COLO668 (cell line): Measurements from ENCODE around the gene SETD2.
"Not testable (repeated sequence)": the region's sequence is repeated elsewhere in the genome, so short reads cannot be mapped to it uniquely, and the experiment has no call there.

Experiments used
- DNase-seq: peaks from one replicate; lab custom pipeline; 2025; ENCODE audit not compliant: unreplicated experiment; lab: John Stamatoyannopoulos, UW

Gene SETD2

DNA sequence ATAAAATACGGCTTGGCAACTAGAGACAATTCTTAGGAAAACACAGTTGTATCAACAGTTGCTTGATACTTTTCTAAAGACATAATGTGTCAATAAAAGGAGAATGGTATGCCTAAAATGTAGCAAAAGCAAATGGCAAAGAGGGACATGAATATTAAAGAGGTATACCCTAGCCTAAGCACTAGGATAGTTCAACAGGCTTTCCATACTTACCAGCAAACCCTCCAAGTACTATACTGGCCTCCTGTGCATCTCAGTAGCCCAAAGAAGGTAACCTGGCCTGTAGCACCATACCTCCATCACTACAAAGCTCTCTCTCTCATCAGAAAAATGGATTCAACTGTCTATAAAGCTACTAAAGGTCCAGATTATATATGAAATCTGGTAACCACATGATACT is 7.5 kb downstream of the SETD2 start:
- no peak for DNase-seq

DNA sequence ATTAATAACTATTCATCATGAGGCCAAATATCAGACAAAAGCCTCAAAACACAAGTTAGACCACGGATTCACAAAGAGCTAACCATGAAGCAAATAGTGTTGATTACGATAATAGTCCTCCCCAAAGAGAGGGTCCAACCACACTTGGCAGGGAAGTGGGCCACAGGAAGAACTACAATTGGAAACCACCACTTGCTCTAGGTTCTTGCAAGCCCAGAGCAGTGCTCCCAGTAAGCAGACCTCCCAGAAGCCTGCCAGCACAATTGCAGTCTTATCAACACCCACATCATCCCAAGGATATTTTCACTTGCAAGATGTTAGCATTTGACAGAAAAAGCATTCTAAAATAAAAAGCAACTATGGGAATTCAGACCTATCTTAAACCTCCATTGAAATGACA is 11.3 kb downstream of the SETD2 start:
- DNase-seq: no peak

DNA sequence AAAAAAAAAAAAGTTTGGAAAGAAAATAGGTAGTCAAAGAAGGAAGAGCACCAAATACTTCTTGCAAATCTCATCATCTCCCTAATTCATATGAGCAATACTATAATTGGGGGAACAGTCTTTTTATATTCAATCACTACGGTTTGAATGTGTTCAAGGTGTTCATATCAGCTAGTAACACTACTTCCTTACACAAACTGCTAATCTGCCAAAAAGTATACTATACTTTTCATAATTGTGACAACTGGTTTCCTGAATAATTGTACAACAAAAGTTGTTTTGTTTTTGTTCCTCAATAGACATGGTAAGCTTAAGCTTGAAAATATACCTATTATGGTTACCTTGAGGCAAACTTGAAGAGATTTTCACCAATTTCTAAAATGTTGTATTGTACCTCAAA is 12.1 kb downstream of the SETD2 start:
- no peak for DNase-seq

DNA sequence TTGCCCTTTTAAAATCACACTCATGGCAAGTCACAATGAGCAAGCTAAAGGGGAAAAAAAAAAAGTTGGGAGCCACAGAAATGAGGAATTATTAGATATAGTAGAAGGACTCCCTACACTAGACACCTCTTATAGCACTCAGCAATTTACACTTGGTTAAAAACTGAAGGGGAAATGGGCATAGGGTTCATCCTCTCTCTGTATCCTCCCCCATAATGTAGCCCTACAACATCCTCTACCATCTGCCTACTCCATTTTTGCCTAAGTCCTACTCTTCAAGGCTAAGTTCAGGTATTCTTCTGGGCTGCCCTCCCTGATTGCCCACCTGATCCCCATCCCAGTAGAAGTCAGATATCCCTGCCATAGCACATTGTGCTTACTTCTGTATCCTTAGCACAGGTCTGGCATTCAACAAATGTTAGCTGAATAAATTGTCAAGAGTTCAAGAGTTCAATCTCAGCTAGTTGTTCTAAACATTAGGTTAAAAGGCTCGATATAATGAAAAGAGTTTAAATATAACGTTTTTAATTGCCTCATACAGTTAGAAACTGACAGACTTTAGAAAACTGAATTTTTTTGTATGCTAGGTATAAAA is 14.5 kb downstream of the SETD2 start:
- DNase-seq: no peak

DNA sequence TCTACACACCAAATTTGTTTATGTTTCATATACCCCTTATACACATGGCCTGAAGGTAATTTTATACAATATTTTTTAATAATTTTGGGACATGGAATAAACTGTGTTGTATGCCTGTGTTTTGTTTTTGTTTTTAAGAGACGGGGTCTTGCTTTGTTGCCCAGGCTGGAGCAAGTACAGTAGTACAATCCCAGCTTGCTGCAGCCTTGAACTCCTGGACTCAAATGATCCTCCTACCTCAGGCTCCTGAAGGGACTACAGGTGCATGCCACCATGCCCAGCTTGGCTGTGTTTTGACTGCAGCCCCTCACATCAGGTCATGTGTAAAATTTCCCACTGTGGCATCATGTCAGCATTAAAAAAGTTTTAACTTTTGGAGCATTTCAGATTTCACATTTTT is 18.6 kb downstream of the SETD2 start:
- DNase-seq: no peak

DNA sequence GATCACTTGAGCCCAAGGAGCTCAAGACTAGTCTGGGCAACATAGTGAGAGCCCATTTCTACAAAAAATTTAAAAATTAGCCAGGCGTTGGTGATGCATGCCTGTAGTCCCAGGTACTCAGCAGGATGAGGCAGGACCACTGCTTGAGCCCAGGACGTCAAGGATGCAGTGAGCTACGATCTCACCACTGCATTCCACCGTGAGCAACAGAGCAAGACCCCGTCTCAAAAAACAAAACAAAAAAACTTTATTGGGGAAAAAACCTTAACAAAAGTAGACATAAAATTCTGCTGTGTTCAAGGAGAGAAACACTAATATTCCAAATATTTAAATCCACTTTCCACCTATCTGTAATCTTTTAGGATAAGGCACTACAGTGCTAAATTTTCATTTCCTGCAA is 20.8 kb downstream of the SETD2 start:
- DNase-seq: no peak

DNA sequence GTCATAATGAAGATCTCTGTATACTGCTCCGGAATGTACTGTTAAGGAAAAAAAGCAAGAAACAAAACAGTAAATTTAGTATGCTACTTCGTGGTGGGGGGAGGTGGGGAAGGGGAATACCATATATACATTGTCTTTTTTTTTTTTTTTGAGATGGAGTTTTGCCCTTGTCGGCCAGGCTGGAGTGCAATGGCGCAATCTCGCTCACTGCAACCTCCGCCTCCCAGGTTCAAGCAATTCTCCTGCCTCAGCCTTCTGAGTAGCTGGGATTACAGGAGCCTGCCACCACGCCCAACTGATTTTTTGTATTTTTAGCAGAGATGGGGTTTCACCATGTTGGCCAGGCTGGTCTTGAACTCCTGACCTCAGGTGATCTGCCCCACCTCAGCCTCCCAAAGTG is 21.4 kb downstream of the SETD2 start:
- DNase-seq: not testable (repeated sequence)

DNA sequence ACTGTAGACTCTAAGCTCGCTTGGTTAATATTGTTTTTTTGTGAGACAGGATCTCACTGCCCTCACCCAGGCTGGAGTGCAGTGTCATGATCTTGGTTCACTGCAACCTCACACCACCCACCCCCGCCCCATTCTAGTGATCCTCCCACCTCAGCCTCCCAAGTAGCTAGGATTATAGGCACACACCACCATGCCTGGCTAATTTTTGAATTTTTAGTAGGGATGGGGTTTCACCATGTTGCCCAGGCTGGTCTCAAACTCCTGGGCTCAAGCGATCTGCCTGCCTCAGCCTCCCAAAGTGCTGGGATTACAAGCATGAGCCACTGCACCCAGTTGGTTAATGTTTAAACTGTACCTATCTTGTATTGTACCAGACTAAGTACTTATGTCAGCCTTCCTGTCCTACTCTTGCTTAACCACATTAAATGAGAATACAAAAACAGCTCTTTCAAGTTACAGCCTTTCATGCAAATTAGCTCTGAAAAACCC is 22.9 kb downstream of the SETD2 start:
- DNase-seq: peak; percentile 2

DNA sequence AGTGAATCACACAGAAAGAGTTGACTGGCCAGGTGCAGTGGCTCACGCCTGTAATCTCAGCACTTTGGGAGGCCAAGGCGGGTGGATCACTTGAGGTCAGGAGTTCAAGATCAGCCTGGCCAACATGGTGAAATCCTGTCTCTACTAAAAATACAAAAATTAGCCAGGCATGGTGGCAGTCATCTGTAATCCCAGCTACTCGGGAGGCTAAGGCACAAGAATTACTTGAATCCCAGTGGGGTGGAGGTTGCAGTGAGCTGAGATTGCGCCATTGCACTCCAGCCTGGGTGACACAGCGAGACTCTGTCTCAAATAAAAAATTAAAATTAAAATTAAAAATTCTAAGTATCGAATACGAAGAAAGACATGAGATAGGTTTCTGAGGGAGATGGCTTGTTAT is 23.4 kb downstream of the SETD2 start:
- DNase-seq: not testable (repeated sequence)

DNA sequence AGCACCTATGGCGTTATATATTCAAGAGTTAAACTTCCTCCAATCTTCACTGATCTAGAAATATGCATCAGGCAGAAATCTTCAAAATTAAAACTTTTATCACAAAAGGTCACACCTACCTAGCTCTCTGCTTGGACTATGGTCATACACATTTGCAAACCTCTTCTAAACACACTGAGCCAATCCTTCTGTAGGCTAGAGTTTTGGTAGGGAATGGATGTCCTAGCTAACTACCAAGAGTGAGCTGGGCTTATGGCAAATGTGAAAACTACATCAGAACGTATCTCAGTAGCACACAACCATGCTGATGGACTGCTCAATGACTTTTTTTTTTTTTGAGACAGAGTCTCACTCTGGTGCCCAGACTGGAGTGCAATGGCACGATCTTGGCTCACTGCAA is 29.6 kb downstream of the SETD2 start:
- DNase-seq: no peak

DNA sequence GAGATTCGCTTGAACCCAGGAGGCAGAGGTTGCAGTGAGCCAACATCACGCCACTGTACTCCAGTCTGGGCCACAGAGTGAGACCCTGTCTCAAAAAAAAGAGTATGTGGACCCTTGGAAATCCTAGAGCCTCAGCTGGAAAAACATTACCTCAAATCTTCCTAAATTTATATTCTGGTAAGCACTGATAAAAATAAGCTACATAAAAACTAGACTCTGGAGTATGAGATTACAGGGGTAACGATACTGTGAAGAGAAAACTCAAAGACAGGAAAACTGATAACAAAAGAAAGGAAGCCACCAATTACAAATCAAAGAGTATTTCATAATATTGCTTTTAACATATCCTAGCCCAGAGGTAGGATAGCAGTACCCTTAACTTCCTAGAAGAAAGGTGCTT is 30.3 kb downstream of the SETD2 start:
- DNase-seq: no peak

DNA sequence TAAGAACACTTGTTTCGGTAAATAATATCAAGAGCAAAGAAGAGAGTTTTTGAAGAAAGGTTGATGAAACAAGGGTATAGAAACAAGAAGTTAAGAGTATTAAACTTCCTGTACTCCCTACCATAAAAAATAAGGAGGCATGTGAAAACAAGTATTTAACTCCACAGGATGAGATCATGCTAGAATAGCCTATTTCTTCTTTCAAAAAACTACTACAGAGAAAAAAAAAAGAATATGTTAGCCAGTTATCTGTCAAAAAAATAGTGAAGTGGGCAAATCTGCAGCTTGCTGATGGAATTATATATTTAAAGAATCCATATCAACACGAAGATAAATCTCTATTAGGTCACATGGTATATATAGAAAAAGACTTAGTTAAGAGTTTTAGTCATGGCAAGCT is 33.4 kb downstream of the SETD2 start:
- no peak for DNase-seq

DNA sequence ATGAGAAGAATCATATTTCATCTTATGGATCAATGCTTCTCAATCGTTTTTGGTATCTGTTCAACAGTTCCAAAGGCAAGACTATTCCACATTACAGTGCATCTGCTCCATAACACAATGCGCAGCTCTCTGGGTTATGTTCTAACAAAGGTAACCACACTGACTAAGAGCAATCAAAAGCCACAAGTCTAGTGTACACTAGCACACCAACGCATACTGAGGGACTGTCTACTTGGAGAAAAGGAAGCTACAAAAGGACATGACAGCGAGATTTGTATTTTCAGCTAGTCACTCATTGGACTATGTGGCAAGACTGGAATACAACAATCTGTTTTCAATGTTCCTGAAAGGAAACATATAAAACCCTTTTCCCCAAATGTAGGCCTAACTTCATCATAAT is 35.8 kb downstream of the SETD2 start:
- DNase-seq: no peak

DNA sequence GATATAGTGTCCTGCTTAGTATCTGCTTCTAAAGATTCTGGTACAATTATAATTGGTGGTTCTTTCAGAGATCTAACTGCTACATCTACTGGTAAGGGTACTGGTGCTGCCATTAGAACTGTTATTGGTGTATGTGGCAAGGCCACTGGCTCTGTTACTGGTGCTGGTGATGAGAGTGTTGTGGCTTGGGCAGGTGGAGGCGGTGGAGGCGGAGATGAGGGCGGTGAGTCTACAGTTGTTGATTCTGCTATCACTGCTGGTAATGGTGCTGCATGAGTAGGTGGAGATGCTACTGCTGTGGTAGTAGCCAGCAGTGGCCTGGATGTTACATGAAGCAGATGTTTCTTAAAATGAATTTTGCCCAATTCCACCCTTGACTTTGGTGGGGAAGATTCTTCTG is 40.1 kb downstream of the SETD2 start:
- no peak for DNase-seq

DNA sequence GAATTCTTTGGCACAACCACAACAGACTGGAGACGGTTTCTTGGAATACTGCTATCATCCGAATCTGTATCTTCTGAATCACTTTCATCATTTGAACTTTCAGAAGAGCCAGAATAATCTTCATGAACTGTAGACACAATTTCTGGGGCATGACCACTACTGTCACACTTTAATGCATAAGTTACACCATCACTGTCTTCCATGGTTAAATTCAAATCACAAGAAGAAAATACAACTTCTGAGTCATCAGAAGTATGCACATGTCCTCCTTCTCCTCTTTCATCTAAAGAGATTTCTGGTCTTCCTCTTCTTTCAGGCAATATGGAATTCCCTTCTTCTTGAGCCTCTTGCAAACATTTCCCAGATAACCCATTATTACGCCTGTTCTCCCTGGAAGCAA is 42.5 kb downstream of the SETD2 start:
- no peak for DNase-seq

DNA sequence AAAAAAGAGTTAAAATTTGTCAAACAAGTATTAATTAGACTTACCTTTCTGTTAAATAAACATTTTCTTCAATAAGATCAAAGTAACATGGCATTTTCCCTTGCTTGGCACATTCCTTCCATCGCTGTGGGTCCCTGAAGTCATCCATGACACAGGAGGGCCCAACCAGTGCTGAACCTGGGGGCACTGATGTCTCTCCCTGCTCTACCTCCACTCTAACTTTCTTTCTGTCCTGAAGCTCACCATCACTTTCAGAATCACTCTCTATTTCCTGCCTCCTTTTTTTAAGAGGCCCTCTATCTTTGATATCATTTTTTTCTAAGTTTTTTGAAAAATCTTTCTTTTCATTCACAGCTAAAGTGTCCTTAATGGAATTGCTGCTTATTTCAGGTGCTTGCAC is 43.8 kb downstream of the SETD2 start:
- DNase-seq: no peak

DNA sequence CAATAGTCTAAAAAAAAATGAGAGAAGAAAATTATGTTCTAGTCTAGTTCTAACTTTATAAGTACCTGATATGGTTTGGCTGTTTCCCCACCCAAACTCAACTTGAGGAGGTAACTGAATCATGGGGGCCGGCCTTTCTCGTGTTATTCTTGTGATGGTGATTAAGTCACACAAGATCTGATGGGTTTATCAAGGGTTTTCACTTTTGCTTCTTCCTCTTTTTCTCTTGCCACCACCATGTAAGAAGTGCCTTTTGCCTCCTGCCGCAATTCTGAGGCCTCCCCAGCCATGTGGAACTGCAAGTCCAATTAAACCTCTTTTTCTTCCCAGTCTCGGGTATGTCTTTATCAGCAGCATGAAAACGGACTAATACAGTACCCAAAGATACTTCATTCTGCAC is 44.5 kb downstream of the SETD2 start:
- DNase-seq: not testable (repeated sequence)

DNA sequence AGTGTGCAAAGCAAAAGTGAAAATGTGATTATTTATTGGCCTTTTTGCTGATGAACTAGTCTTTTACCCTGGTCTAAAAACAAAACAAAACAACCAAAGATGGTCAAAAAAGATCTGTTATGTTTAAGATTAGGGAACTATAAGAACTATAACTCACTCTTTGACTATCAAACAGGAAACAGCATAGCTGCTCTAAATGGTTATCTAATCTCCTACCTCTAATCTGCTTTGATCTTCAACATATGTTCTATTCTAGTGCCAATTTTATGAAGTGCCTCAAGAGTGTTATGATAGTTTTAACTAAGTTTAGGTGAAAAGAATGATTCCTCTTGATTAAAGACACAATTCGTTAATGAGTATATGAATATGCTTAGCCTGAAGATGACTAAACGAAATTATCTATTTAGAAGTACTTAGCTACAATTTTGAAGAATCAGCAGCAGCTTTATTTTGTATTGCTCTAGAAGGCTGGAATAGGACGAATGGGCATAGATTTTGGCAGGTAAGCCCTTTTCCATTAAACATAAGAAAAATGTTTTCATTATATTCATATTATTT is 46.0 kb downstream of the SETD2 start:
- DNase-seq: no peak

DNA sequence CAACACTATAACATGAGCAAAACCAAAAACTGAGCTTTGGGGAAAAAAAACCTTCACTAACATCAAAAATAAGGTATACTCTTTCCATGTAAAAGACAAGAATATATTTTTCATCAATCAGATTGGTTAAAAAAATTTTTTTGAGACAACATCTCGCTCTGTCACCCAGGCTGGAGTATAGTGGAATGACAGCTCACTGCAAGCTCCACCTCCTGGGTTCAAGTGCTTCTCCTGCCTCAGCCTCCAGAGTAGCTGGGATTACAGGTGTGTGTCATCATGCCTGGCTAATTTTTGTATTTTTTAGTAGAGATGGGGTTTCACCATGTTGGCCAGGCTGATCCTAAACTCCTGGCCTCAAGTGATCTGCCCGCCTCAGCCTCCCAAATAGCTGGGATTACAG is 48.4 kb downstream of the SETD2 start:
- DNase-seq: not testable (repeated sequence)

DNA sequence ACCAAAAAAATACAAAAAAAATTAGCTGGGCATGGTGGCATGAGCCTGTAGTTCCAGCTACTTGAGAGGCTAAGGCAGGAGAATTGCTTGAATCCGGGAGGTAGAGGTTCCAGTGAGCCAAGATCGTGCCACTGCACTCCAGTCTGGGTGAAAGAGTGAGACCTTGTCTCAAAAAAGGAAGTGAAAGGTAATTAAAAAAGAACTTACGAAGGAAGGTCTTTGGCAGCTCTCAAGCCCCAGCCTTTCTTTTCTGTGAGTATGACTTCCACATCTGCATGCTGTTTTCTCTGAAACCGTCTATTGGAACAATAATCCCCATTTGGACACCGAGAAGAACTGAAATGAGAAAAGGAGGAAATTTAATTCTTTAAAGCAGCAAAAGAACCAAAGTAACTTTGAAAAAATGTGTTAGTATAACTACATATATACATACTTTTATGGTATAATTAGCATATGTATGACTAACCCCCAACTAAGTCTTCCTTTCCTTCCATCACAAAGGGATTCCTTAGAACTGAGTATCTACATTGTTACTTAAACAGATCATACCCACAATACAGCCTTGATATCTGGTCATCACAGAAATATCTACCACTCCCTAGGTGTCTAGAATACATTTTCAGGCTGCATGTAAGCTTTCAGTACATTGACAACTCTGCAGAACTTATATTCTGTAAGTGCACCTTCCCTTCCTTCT is 50.1 kb downstream of the SETD2 start:
- DNase-seq: no peak

DNA sequence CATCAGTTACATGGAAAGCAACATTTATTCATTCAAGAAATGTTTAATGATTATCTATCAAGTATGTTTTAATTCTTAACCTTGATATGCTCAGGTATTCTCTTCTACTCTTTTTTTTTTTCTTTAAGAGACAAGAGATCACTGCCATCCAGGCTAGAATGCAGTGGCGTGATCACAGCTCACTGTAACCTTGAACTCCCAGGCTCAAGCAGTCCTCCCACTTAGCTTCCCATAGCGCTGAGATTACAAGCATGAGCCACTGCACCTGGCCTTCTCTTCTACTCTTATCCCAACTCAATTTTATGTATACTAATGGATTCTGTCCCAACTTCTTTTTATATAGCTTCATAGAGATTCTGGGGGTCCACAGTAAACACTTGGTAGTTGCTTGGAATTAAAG is 50.9 kb downstream of the SETD2 start:
- DNase-seq: no peak

DNA sequence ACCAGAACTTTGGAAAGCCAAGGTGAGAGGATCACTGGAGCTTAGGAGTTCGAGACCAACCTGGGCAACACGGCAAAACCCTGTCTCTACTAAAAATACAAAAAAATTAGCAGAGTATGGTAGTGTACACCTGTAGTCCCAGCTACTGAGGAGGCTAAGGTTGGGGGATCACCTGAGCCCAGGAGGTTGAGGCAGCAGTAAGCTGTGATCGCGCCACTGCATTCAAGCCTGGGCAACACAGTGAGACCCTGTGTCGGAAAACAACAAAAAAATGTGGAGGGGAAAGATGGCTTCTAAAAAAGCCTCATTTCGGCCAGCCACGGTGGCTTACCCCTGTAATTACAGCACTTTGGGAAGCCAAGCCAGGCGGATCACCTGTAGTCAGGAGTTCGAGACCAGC is 54.5 kb downstream of the SETD2 start:
- DNase-seq: no peak

DNA sequence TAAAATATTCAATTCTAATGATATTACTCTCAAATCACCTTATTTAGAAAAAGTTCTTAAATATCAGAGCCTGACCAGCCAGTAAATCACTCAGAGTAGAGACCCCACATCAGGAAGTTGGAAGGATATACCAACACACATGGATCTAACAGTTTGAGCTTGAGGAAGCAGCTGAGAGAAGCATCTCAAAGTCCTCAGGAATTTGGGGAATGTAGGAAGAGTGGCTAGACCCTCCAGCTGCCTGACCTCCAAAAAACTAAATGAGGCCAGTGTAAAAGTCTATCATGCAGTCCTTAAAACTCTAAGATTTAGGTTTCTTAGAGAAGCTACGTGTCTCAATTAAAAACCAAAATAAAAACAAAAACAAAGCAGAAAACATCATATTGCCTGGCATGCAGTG is 55.4 kb downstream of the SETD2 start:
- no peak for DNase-seq
